T-cell (primary cell): ENCODE data around the gene MAPRE2. TPM values are rescaled to one million over a fixed set of nuclear protein-coding genes. Genes with fewer than 3 reads are reported as not detected.

ENCODE experiments used
- ATAC-seq, 4 experiments: fragments of 200-7000 bp in 3 of 4; fragments of 150-1000 bp in 1 of 4; cut with Tn5 transposase; replicated peaks in 1 of 4; 1 replicate in 3 of 4; 2 replicates in 1 of 4; pipeline ENCODE4 v1.10.0; 2021; ENCODE audit warnings: moderate library complexity in 3 of 4, mild to moderate bottlenecking in 2 of 4, moderate number of reproducible peaks in 1 of 4
- CTCF ChIA-PET, 2 donors: fragments of 300-600 bp; sonication (Branson Sonifier 250); formaldehyde crosslinking; loops; one replicate each; lab custom pipeline; 2022; ENCODE audit warnings: antibody characterized with exemption in 2 of 2; lab: Charles Lee
- POLR2A ChIA-PET, 2 donors: fragments of 300-600 bp; sonication (Branson Sonifier 250); formaldehyde crosslinking; loops; one replicate each; lab custom pipeline; 2022; ENCODE audit warnings: antibody characterized with exemption in 2 of 2; lab: Charles Lee
- DNase-seq, 35 experiments: peaks; one replicate each; pipeline versions ENCODE4 v3.0.0 to v3.0.0-alpha.2; 2013 to 2023
- H3K27ac ChIP-seq: one replicate; pipeline ENCODE4 v1.5.1; 2013; ENCODE audit warnings: low read length
- H3K27me3 ChIP-seq, 2 experiments: replicated peaks in 1 of 2; 1 replicate in 1 of 2; 2 replicates in 1 of 2; pipeline versions ENCODE4 v1.6.1 to v1.7.0; 2013; ENCODE audit warnings: low read length in 1 of 2, mixed read lengths in 1 of 2; ENCODE audit not compliant: control insufficient read depth in 2 of 2, insufficient read depth in 2 of 2; ENCODE audit errors: extremely low read depth in 1 of 2
- H3K36me3 ChIP-seq, 2 donors: 1 replicate in 1 of 2; 2 replicates in 1 of 2; pipeline versions ENCODE4 v1.6.1 to v1.7.0; 2013; ENCODE audit warnings: low read length in 1 of 2; ENCODE audit not compliant: control insufficient read depth in 2 of 2, insufficient read depth in 1 of 2; ENCODE audit errors: extremely low read depth in 1 of 2
- H3K4me1 ChIP-seq, 2 experiments: 1 replicate in 1 of 2; 2 replicates in 1 of 2; pipeline versions ENCODE4 v1.6.1 to v1.7.0; 2013; ENCODE audit warnings: low read length in 2 of 2, mixed read lengths in 1 of 2; ENCODE audit not compliant: insufficient read depth in 2 of 2, control insufficient read depth in 1 of 2; ENCODE audit errors: extremely low read depth in 1 of 2
- H3K4me3 ChIP-seq, 2 donors: 1 replicate in 1 of 2; 2 replicates in 1 of 2; pipeline versions ENCODE4 v1.5.1 to v1.7.0; 2013; ENCODE audit warnings: mild to moderate bottlenecking in 2 of 2, low read length in 1 of 2, moderate library complexity in 1 of 2; ENCODE audit not compliant: control insufficient read depth in 1 of 2; ENCODE audit errors: extremely low read depth in 1 of 2
- H3K9me3 ChIP-seq: 2 replicates; pipeline ENCODE4 v1.7.0; 2013
- H3K27ac Mint-ChIP-seq, 2 donors: one replicate each; pipeline ENCODE4 v1.8.0; 2020 to 2021; ENCODE audit warnings: mild to moderate bottlenecking in 2 of 2, mixed read lengths in 2 of 2
- H3K27me3 Mint-ChIP-seq, 2 donors: one replicate each; pipeline ENCODE4 v1.8.0; 2021 to 2022; ENCODE audit warnings: mixed read lengths in 2 of 2
- H3K36me3 Mint-ChIP-seq: one replicate; pipeline ENCODE4 v1.8.0; 2021; ENCODE audit warnings: mixed read lengths
- H3K4me1 Mint-ChIP-seq, 3 donors: one replicate each; pipeline ENCODE4 v1.8.0; 2020 to 2022; ENCODE audit warnings: mixed read lengths in 3 of 3, mild to moderate bottlenecking in 1 of 3
- H3K4me3 Mint-ChIP-seq, 3 donors: one replicate each; pipeline ENCODE4 v1.8.0; 2020 to 2022; ENCODE audit warnings: mild to moderate bottlenecking in 3 of 3, mixed read lengths in 3 of 3, moderate library complexity in 3 of 3
- H3K9me3 Mint-ChIP-seq, 3 donors: one replicate each; pipeline ENCODE4 v1.8.0; 2020 to 2022; ENCODE audit warnings: mixed read lengths in 3 of 3
- WGBS: methylation state at CpG from one replicate; pipeline ENCODE4 v1.1.5; 2013; ENCODE audit warnings: missing lambda C conversion rate; ENCODE audit not compliant: insufficient coverage; 5-methylcytosine and 5-hydroxymethylcytosine counted together
- total RNA-seq, 35 experiments: library from RNA in 6 of 35; stranded (reverse) in 6 of 35; fragments of 120-200 nt in 1 of 35; gene quantifications; one replicate each; pipeline versions ENCODE4 v1.2.1 to v1.2.4 and lab custom pipeline; 2013 to 2026

The MAPRE2 gene
- total RNA-seq, 5 donors from 2014 or later (not counting 1 experiment from before 2014, with no cell fraction given), result 45.6 to 96.7 (median 53.9) TPM

- ChIA-PET POLR2A (interaction anchor here (0.6 to 2.8 kb wide), 5 partner anchors 13 to 289 kb away, joined by 3 to 18 read pairs (median 3); partner anchors contain the start of gene MAPRE2 (in 1 of the 2)), CTCF (interaction anchor here (0.9 to 4.1 kb wide), 4 partner anchors 13 to 34 kb away, joined by 3 to 22 read pairs (median 3); no protein-coding TSS in a partner anchor)
- peaks cover 77 to 86% (median 82%) of the 10 kb centered on the region in 3 donors for H3K4me1 Mint-ChIP-seq
- ATAC-seq, result no peak
- H3K4me3 Mint-ChIP-seq, result no peak overlapping the region
- Histone ChIP-seq H3K4me3 (no peak overlapping the region), H3K27ac (no peak overlapping the region), H3K36me3 (no peaks in the 10 kb centered on the region), H3K27me3 (no peaks in the 10 kb centered on the region), H3K9me3 (no peaks in the 10 kb centered on the region), H3K4me1 (peaks cover 0 to 19% of the 10 kb centered on the region in 2 experiments)
- WGBS, result 97% methylated on average over 4 of the region's 5 CpGs
- no peak for DNase-seq
- H3K27ac Mint-ChIP-seq, result no peak overlapping the region
- H3K9me3 Mint-ChIP-seq, result no peaks in the 10 kb centered on the region
- no peaks in the 10 kb centered on the region for H3K27me3 Mint-ChIP-seq
- peaks cover 9% of the 10 kb centered on the region for H3K36me3 Mint-ChIP-seq
Observed at GRCh38 chr18:35059280-35059927, 18.2 kb downstream of the MAPRE2 start.

GRCh38 chr18:35060122-35060815 lies 19.1 kb downstream of the MAPRE2 start:
- Mint-ChIP-seq H3K27me3 (no peaks in the 10 kb centered on the region), H3K27ac (no peak overlapping the region), H3K4me1 (peaks cover 74 to 84% (median 79%) of the 10 kb centered on the region in 3 donors), H3K36me3 (peaks cover 3% of the 10 kb centered on the region), H3K4me3 (no peak overlapping the region), H3K9me3 (no peaks in the 10 kb centered on the region)
- no peak for ATAC-seq
- Histone ChIP-seq H3K4me1 (peaks cover 0 to 19% of the 10 kb centered on the region in 2 experiments), H3K27ac (no peak overlapping the region), H3K36me3 (no peaks in the 10 kb centered on the region), H3K9me3 (no peaks in the 10 kb centered on the region), H3K27me3 (no peaks in the 10 kb centered on the region), H3K4me3 (no peak overlapping the region)
- POLR2A ChIA-PET, result interaction anchor here (0.6 to 1.2 kb wide), 5 partner anchors 13 to 101 kb away, joined by 3 read pairs; no protein-coding TSS in a partner anchor
- CTCF ChIA-PET, result interaction anchor here (0.9 to 4.1 kb wide), 5 partner anchors 12 to 34 kb away, joined by 3 to 22 read pairs (median 3); no protein-coding TSS in a partner anchor
- 97% methylated on average over 6 of the region's 9 CpGs for WGBS
- DNase-seq, result no peak

GRCh38 chr18:35061336-35061735 lies 20.1 kb downstream of the MAPRE2 start:
- peaks cover 3% of the 10 kb centered on the region for H3K36me3 Mint-ChIP-seq
- 85% methylated on average over 3 of the region's 7 CpGs for WGBS
- CTCF ChIA-PET, result interaction anchor here in 1 of 2 donors (0.8 to 4.1 kb wide), 2 partner anchors 33 to 83 kb away, joined by 3 to 22 read pairs; no protein-coding TSS in a partner anchor

GRCh38 chr18:35061804-35062203 lies 20.6 kb downstream of the MAPRE2 start:
- H3K9me3 Mint-ChIP-seq, result no peaks in the 10 kb centered on the region
- no peak overlapping the region for H3K4me3 Mint-ChIP-seq
- Histone ChIP-seq H3K27ac (no peak overlapping the region), H3K4me3 (no peak overlapping the region), H3K9me3 (no peaks in the 10 kb centered on the region), H3K27me3 (no peaks in the 10 kb centered on the region), H3K4me1 (peaks cover 0 to 15% of the 10 kb centered on the region in 2 experiments), H3K36me3 (no peaks in the 10 kb centered on the region)
- H3K27ac Mint-ChIP-seq, result no peak overlapping the region
- DNase-seq (no peak), ATAC-seq (no peak)
- POLR2A ChIA-PET, result no interaction called here
- H3K27me3 Mint-ChIP-seq, result no peaks in the 10 kb centered on the region
- peaks cover 77 to 87% (median 85%) of the 10 kb centered on the region in 3 donors for H3K4me1 Mint-ChIP-seq
- WGBS, result 90% methylated on average over 2 of the region's 7 CpGs
- peaks cover 3% of the 10 kb centered on the region for H3K36me3 Mint-ChIP-seq
- CTCF ChIA-PET, result interaction anchor here in 1 of 2 donors (0.8 to 4.1 kb wide), 2 partner anchors 34 to 82 kb away, joined by 3 to 22 read pairs; no protein-coding TSS in a partner anchor

More at GRCh38 chr18:35061336-35061735, 20.1 kb downstream of the MAPRE2 start:
- no peaks in the 10 kb centered on the region for H3K27me3 ChIP-seq
- no peak overlapping the region for H3K4me3 Mint-ChIP-seq
- no peaks in the 10 kb centered on the region for H3K9me3 ChIP-seq
- no peak for ATAC-seq
- POLR2A ChIA-PET, result interaction anchor here (0.6 to 1.1 kb wide), 5 partner anchors 12 to 250 kb away, joined by 3 to 4 read pairs (median 3); no protein-coding TSS in a partner anchor
- peaks cover 0 to 15% of the 10 kb centered on the region in 2 experiments for H3K4me1 ChIP-seq
- H3K9me3 Mint-ChIP-seq, result no peaks in the 10 kb centered on the region
- no peaks in the 10 kb centered on the region for H3K27me3 Mint-ChIP-seq
- no peak for DNase-seq
- H3K4me3 ChIP-seq, result no peak overlapping the region
- H3K27ac Mint-ChIP-seq, result no peak overlapping the region
- H3K27ac ChIP-seq, result no peak overlapping the region
- no peaks in the 10 kb centered on the region for H3K36me3 ChIP-seq
- H3K4me1 Mint-ChIP-seq, result peaks cover 76 to 86% (median 84%) of the 10 kb centered on the region in 3 donors

GRCh38 chr18:35062408-35062807 lies 21.2 kb downstream of the MAPRE2 start:
- 100% methylated on average over 3 of the region's 5 CpGs for WGBS
- H3K36me3 ChIP-seq, result no peaks in the 10 kb centered on the region
- DNase-seq, result no peak
- Mint-ChIP-seq H3K9me3 (no peaks in the 10 kb centered on the region), H3K27ac (no peak overlapping the region), H3K4me3 (no peak overlapping the region), H3K4me1 (peaks cover 78 to 87% (median 86%) of the 10 kb centered on the region in 3 donors), H3K36me3 (peaks cover 6% of the 10 kb centered on the region), H3K27me3 (no peaks in the 10 kb centered on the region)
- no peak overlapping the region for H3K27ac ChIP-seq
- CTCF ChIA-PET, result no interaction called here
- POLR2A ChIA-PET, result no interaction called here
- H3K4me1 ChIP-seq, result peaks cover 0 to 15% of the 10 kb centered on the region in 2 experiments
- no peak overlapping the region for H3K4me3 ChIP-seq
- no peaks in the 10 kb centered on the region for H3K9me3 ChIP-seq
- ATAC-seq, result no peak
- no peaks in the 10 kb centered on the region for H3K27me3 ChIP-seq
